DND-41 (cell line): Measurements from ENCODE around the gene ABLIM1.

Source experiments
- ATAC-seq: fragments of 200-7000 bp; cut with Tn5 transposase; 3 replicates; pipeline ENCODE4 v1.9.1; 2021; ENCODE audit warnings: low read depth; ENCODE audit not compliant: insufficient read depth
- DNase-seq: peaks from one replicate; pipeline ENCODE4 v3.0.0-alpha.2; 2020
- H2AFZ ChIP-seq: 2 replicates; pipeline ENCODE4 v1.6.0; 2012; ENCODE audit warnings: low read depth, low read length
- H3K27ac ChIP-seq: 2 replicates; pipeline ENCODE4 v1.5.1; 2012; ENCODE audit warnings: low read length, inconsistent platforms
- H3K27me3 ChIP-seq: fragments of 200-600 bp; sonication (generic); 2 replicates; pipeline ENCODE4 v1.6.0; 2012; ENCODE audit warnings: low read length, mild to moderate bottlenecking, inconsistent platforms; ENCODE audit not compliant: insufficient read depth, poor library complexity
- H3K36me3 ChIP-seq: 2 replicates; pipeline ENCODE4 v1.5.1; 2012; ENCODE audit warnings: low read length, inconsistent platforms; ENCODE audit not compliant: insufficient read depth
- H3K4me1 ChIP-seq: 2 replicates; pipeline ENCODE4 v1.5.1; 2012; ENCODE audit warnings: mild to moderate bottlenecking, low read length; ENCODE audit not compliant: insufficient read depth
- H3K4me2 ChIP-seq: 2 replicates; pipeline ENCODE4 v1.6.0; 2012; ENCODE audit warnings: mild to moderate bottlenecking, moderate library complexity, low read length, inconsistent platforms; ENCODE audit not compliant: insufficient read depth
- H3K4me3 ChIP-seq, 2 experiments: fragments of 200-600 bp in 1 of 2; shearing (Covaris generic) in 1 of 2; 2 replicates each; pipeline ENCODE4 v1.5.1; 2012 to 2016; ENCODE audit warnings: inconsistent platforms in 2 of 2, low read length in 2 of 2, mild to moderate bottlenecking in 2 of 2, low read depth in 1 of 2, moderate library complexity in 1 of 2
- H3K79me2 ChIP-seq: 2 replicates; pipeline ENCODE4 v1.6.0; 2012; ENCODE audit warnings: low read length, inconsistent platforms; ENCODE audit not compliant: insufficient read depth
- H3K9ac ChIP-seq: 2 replicates; pipeline ENCODE4 v1.6.0; 2012; ENCODE audit warnings: low read depth, mild to moderate bottlenecking, inconsistent platforms, low read length, moderate library complexity
- H3K9me3 ChIP-seq: 2 replicates; pipeline ENCODE4 v1.5.1; 2012; ENCODE audit warnings: low read length, moderate library complexity, mild to moderate bottlenecking, inconsistent platforms; ENCODE audit not compliant: insufficient read depth, severe bottlenecking
- H4K20me1 ChIP-seq: 2 replicates; pipeline ENCODE4 v1.6.0; 2012; ENCODE audit warnings: low read length; ENCODE audit not compliant: insufficient read depth
- EZH2 ChIP-seq: IDR thresholded peaks from 3 replicates; pipeline ENCODE4 v1.6.1; 2012; ENCODE audit warnings: borderline replicate concordance, low read depth, mild to moderate bottlenecking, moderate library complexity, low read length, inconsistent platforms; ENCODE audit not compliant: severe bottlenecking
- TF ChIP-seq, protein P1 (sequence below): IDR thresholded peaks from 2 replicates; pipeline ENCODE4 v1.5.1; 2012; ENCODE audit warnings: borderline replicate concordance, low read length, moderate library complexity, mild to moderate bottlenecking; ENCODE audit not compliant: poor library complexity, severe bottlenecking; ENCODE audit errors: extremely low read depth

The ABLIM1 gene

DNA sequence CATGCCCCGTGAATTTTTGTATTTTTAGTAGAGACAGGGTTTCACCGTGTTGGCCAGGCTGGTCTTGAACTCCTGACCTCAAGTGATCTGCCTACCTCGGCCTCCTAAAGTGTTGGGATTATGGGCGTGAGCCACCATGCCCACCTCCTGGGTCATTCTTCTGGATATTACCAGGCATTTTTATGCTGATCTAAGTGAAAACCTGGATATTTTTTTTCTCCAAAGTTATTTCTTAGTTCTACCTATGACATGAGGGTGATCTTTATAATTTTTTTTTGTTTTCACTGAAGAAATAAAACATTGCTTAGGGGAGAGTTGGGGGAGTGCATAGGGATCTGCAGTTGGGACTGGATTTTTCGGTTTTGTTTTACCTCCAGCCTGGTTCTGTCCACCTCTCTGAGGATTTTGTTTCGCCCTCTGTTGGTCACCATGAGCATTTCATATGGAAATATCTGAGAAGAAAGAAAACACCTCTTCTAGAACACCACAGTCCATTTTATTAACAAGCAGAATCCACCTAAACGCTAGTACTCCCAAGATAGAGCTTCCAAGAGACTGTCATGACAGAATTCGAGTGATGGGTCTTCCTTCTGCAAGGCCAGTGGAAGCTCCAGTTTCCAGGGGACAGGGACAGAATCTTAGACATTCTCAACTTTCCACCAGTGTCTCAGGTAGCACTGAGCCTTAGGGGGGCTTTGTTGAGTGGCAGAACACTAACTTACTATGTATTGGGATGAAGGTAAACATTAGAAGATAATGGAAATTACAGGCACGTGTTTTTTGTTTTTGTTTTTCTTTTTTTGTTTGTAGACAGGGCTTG, 220.4 kb downstream of the ABLIM1 start:
- TF ChIP-seq EZH2: no peak
- TF ChIP-seq, protein P1, sequence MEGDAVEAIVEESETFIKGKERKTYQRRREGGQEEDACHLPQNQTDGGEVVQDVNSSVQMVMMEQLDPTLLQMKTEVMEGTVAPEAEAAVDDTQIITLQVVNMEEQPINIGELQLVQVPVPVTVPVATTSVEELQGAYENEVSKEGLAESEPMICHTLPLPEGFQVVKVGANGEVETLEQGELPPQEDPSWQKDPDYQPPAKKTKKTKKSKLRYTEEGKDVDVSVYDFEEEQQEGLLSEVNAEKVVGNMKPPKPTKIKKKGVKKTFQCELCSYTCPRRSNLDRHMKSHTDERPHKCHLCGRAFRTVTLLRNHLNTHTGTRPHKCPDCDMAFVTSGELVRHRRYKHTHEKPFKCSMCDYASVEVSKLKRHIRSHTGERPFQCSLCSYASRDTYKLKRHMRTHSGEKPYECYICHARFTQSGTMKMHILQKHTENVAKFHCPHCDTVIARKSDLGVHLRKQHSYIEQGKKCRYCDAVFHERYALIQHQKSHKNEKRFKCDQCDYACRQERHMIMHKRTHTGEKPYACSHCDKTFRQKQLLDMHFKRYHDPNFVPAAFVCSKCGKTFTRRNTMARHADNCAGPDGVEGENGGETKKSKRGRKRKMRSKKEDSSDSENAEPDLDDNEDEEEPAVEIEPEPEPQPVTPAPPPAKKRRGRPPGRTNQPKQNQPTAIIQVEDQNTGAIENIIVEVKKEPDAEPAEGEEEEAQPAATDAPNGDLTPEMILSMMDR: peak; percentile 31
- no peak overlapping the region for H3K9ac ChIP-seq
- no peaks in the 10 kb centered on the region for H4K20me1 ChIP-seq
- no peaks in the 10 kb centered on the region for H3K4me1 ChIP-seq
- no peaks in the 10 kb centered on the region for H3K27me3 ChIP-seq
- no peaks in the 10 kb centered on the region for H3K9me3 ChIP-seq
- no peak overlapping the region for H2AFZ ChIP-seq
- H3K27ac ChIP-seq: no peak overlapping the region
- H3K4me2 ChIP-seq: no peak overlapping the region
- ATAC-seq (no peak), DNase-seq (no peak)
- no peak overlapping the region for H3K4me3 ChIP-seq
- no peaks in the 10 kb centered on the region for H3K79me2 ChIP-seq
- no peaks in the 10 kb centered on the region for H3K36me3 ChIP-seq

DNA sequence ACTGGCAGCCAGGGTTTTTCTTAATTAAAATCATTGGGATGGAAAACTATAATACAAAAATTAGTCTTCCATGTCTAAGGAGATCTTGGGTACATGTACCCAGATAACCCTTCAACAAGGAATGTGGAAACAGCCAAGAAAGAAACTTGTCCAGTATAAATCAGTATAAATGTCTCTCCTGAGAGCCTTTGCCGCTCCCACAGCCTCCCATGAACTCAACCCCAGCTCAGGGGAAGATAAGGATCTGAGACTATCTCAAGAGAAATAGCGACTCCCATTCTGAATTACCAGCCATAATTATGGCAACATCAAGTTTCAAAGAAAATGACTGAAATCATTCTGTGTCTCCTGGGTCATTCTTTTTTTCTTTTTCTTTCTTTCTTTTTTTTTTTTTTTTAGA, 221.1 kb downstream of the ABLIM1 start:
- DNase-seq (no peak), ATAC-seq (no peak)
- no peak overlapping the region for H3K27ac ChIP-seq
- no peak overlapping the region for H2AFZ ChIP-seq
- H4K20me1 ChIP-seq: no peaks in the 10 kb centered on the region
- no peaks in the 10 kb centered on the region for H3K9me3 ChIP-seq
- H3K4me3 ChIP-seq: no peak overlapping the region
- no peak overlapping the region for H3K4me2 ChIP-seq
- no peak overlapping the region for H3K9ac ChIP-seq
- no peaks in the 10 kb centered on the region for H3K79me2 ChIP-seq
- no peaks in the 10 kb centered on the region for H3K4me1 ChIP-seq
- TF ChIP-seq, protein P1: no peak
- no peak for TF ChIP-seq EZH2
- no peaks in the 10 kb centered on the region for H3K36me3 ChIP-seq
- no peaks in the 10 kb centered on the region for H3K27me3 ChIP-seq

DNA sequence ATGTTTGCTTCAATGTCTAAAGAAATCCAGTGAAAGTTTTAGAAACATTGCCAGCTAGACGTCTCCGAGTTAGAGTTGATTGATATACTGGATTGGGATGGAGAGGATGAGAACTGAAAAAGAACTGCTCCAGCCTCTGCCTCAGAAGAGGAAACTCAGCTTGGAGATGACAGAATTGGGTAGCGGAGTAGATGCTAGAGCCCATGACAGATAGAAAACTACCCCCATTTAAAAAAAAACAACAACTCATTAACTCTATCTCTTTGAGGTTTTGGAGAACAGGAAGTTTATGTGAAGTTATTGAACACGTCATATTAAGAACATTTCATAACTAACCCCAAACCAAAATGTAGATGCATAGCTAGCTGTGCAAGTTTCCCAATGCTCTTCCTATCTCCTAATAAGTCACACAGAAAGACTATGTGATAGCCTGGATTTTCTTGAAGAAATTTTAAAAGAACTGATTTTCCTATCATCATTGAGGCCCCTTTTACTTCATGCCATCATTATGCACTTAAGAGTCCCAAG, 225.4 kb downstream of the ABLIM1 start:
- Histone ChIP-seq H3K9ac (no peak overlapping the region), H3K36me3 (no peaks in the 10 kb centered on the region), H4K20me1 (no peaks in the 10 kb centered on the region), H3K4me2 (no peak overlapping the region), H3K27ac (no peak overlapping the region), H3K9me3 (no peaks in the 10 kb centered on the region), H3K4me3 (no peak overlapping the region), H3K4me1 (no peaks in the 10 kb centered on the region), H3K27me3 (peaks cover 6% of the 10 kb centered on the region), H2AFZ (no peak overlapping the region), H3K79me2 (no peaks in the 10 kb centered on the region)
- ATAC-seq (no peak), DNase-seq (no peak)
- no peak for TF ChIP-seq EZH2
- TF ChIP-seq, protein P1: no peak
